Esophagus squamous epithelium (tissue), 4 donors: ENCODE measurements around the gene NT5C3B.

ENCODE experiments used
- POLR2A ChIP-seq, 4 donors: fragments of 450-650 bp; IDR thresholded peaks; one replicate each; pipeline ENCODE4 v1.6.1; 2017; ENCODE audit warnings: antibody characterized with exemption in 4 of 4, mild to moderate bottlenecking in 4 of 4, moderate library complexity in 3 of 4
- TF ChIP-seq, protein P1 (sequence below), 6 experiments: fragments of 450-650 bp in 4 of 6; fragments of 200-600 bp in 2 of 6; sonication (generic) in 2 of 6; IDR thresholded peaks; one replicate each; pipeline ENCODE4 v1.5.1; 2016 to 2019; ENCODE audit warnings: antibody characterized with exemption in 6 of 6, mild to moderate bottlenecking in 4 of 6, moderate library complexity in 4 of 6

DNA sequence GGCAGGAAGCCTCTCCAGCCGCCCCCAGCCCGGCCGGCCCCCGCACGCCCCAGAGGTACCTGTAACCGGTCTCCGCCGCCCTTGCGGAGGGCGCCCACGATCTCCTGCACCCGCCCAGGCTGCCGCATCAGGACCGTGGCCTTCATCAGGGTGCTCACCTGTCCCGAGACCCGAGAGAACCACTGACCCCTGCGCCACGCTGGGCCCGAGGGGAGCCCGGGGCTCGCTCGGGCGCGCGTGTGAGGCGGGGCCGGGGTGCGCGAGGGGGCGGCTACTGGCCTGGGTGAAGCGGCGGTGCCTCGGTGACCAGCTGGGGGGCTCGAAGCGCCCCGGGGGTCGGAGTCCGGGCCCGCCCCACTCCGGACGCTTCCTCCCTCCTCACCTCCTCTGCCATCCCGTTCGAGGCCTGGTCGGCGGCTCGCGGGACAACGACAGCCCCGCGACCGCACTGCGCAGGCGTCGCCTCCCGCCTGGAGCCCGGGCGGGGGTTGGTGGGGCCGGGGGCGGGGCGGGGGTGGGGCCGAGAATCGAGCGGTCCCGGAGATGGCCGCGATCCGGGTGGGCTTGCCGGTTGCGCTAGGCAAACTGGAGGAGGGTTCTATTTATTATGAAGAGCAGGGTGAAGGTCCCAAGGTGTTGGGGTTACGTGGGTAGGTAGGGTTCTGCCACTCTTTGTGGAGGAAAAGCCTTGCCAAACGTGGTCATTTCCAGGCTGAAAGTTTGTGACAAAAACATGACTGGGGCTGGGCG, at the start of gene NT5C3B:
- TF ChIP-seq, protein P1, sequence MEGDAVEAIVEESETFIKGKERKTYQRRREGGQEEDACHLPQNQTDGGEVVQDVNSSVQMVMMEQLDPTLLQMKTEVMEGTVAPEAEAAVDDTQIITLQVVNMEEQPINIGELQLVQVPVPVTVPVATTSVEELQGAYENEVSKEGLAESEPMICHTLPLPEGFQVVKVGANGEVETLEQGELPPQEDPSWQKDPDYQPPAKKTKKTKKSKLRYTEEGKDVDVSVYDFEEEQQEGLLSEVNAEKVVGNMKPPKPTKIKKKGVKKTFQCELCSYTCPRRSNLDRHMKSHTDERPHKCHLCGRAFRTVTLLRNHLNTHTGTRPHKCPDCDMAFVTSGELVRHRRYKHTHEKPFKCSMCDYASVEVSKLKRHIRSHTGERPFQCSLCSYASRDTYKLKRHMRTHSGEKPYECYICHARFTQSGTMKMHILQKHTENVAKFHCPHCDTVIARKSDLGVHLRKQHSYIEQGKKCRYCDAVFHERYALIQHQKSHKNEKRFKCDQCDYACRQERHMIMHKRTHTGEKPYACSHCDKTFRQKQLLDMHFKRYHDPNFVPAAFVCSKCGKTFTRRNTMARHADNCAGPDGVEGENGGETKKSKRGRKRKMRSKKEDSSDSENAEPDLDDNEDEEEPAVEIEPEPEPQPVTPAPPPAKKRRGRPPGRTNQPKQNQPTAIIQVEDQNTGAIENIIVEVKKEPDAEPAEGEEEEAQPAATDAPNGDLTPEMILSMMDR (IDR thresholded peaks at IDR 0.05) = no peak
- peak in 1 of 4 donors; percentile 38 for TF ChIP-seq POLR2A (IDR thresholded peaks at IDR 0.05)
